ENCODE data around the gene CCL14. TPM values are rescaled to one million over a fixed set of nuclear protein-coding genes. Genes with fewer than 3 reads are reported as not detected.
A peak's percentile ranks its signal among the peaks of the same experiment; 100 is the strongest.

CCL14 gene
- total RNA-seq, 1 experiment from 2014 or later, result not detected

GRCh38 chr17:35981246-35981645, 5.3 kb downstream of the CCL14 start, which contains the start of gene CCL16:
TSS of gene CCL16 (minus strand) at chr17:35981497. CDS start at chr17:35981420, 77 bp downstream.
- no peak within 1 kb of the TSS for H3K27ac Mint-ChIP-seq (ENCODE audit: unreplicated experiment)
- TF ChIP-seq CTCF (IDR thresholded peaks at IDR 0.05; ENCODE audit: insufficient read depth in 1 of 2, low read depth in 1 of 2, low read length in 1 of 2, severe bottlenecking in 1 of 2, unreplicated experiment in 1 of 2), result no peak
- no peaks in the 10 kb centered on the region for H3K27me3 ChIP-seq (replicated peaks; ENCODE audit: control insufficient read depth, insufficient read depth, low read length)
- CTCF ChIA-PET, result interaction anchor here (0.6 to 1.8 kb wide), 4 partner anchors 11 to 168 kb away, joined by 3 to 15 read pairs (median 12); no protein-coding TSS in a partner anchor
- intact Hi-C loops (cut with micrococcal nuclease; ENCODE audit: unreplicated experiment), result no loop called here
- no peaks in the 10 kb centered on the region for H3K27me3 Mint-ChIP-seq (ENCODE audit: insufficient read depth, unreplicated experiment)
- DNase-seq, result no peak
- H3K9me3 Mint-ChIP-seq (ENCODE audit: unreplicated experiment), result no peaks in the 10 kb centered on the region
- POLR2A ChIA-PET, result no interaction called here
- H3K36me3 ChIP-seq (ENCODE audit: control insufficient read depth, insufficient read depth, low read length), result no peaks in the 10 kb centered on the region; the same call in 1 of the 2 replicates
- no peak within 1 kb of the TSS for H3K4me3 Mint-ChIP-seq (ENCODE audit: unreplicated experiment)
- H3K36me3 Mint-ChIP-seq (ENCODE audit: insufficient read depth, unreplicated experiment), result no peaks in the 10 kb centered on the region
- no peaks in the 10 kb centered on the region for H3K9me3 ChIP-seq
- peaks cover 24% of the 10 kb centered on the region for H3K4me1 ChIP-seq
- H3K4me1 Mint-ChIP-seq (ENCODE audit: low read depth, unreplicated experiment), result peaks cover 9% of the 10 kb centered on the region
- no TSS peak for BruUV-seq (replicated peaks)
- H3K4me3 ChIP-seq (ENCODE audit: low read depth, low read length), result no peak within 1 kb of the TSS

- Mint-ChIP-seq H3K4me1 (ENCODE audit: low read depth, unreplicated experiment) (peaks cover 19% of the 10 kb centered on the region), H3K9me3 (ENCODE audit: unreplicated experiment) (no peaks in the 10 kb centered on the region), H3K27me3 (ENCODE audit: insufficient read depth, unreplicated experiment) (no peaks in the 10 kb centered on the region), H3K27ac (ENCODE audit: unreplicated experiment) (peak overlapping the region; percentile 18), H3K36me3 (ENCODE audit: insufficient read depth, unreplicated experiment) (no peaks in the 10 kb centered on the region), H3K4me3 (ENCODE audit: unreplicated experiment) (no peak overlapping the region)
- intact Hi-C loops (cut with micrococcal nuclease; ENCODE audit: unreplicated experiment), result no loop called here
- BruUV-seq (replicated peaks), result no TSS peak
- Histone ChIP-seq H3K27me3 (replicated peaks; ENCODE audit: control insufficient read depth, insufficient read depth, low read length) (no peaks in the 10 kb centered on the region), H3K4me3 (ENCODE audit: low read depth, low read length) (no peak overlapping the region), H3K36me3 (ENCODE audit: control insufficient read depth, insufficient read depth, low read length) (no peaks in the 10 kb centered on the region; the same call in 1 of the 2 replicates), H3K4me1 (peaks cover 41% of the 10 kb centered on the region), H3K9me3 (no peaks in the 10 kb centered on the region)
- no peak for TF ChIP-seq CTCF (IDR thresholded peaks at IDR 0.05; ENCODE audit: insufficient read depth in 1 of 2, low read depth in 1 of 2, low read length in 1 of 2, severe bottlenecking in 1 of 2, unreplicated experiment in 1 of 2)
- DNase-seq, result no peak
- CTCF ChIA-PET, result interaction anchor here (0.7 to 1.1 kb wide), 2 partner anchors 23 to 94 kb away, joined by 3 read pairs; partner anchors contain the start of gene CCL15
- POLR2A ChIA-PET, result interaction anchor here (0.6 kb wide), 1 partner anchor 1668 kb away, joined by 3 read pairs; no protein-coding TSS in a partner anchor
Measured at GRCh38 chr17:35978346-35978745, 8.2 kb downstream of the CCL14 start.

GRCh38 chr17:35977509-35977908, 9.0 kb downstream of the CCL14 start:
- TF ChIP-seq CTCF (IDR thresholded peaks at IDR 0.05; ENCODE audit: insufficient read depth in 1 of 2, low read depth in 1 of 2, low read length in 1 of 2, severe bottlenecking in 1 of 2, unreplicated experiment in 1 of 2), result no peak
- Mint-ChIP-seq H3K27ac (ENCODE audit: unreplicated experiment) (no peak overlapping the region), H3K4me3 (ENCODE audit: unreplicated experiment) (no peak overlapping the region), H3K36me3 (ENCODE audit: insufficient read depth, unreplicated experiment) (no peaks in the 10 kb centered on the region), H3K4me1 (ENCODE audit: low read depth, unreplicated experiment) (peaks cover 27% of the 10 kb centered on the region), H3K9me3 (ENCODE audit: unreplicated experiment) (no peaks in the 10 kb centered on the region), H3K27me3 (ENCODE audit: insufficient read depth, unreplicated experiment) (no peaks in the 10 kb centered on the region)
- Histone ChIP-seq H3K9me3 (no peaks in the 10 kb centered on the region), H3K27me3 (replicated peaks; ENCODE audit: control insufficient read depth, insufficient read depth, low read length) (no peaks in the 10 kb centered on the region), H3K36me3 (ENCODE audit: control insufficient read depth, insufficient read depth, low read length) (no peaks in the 10 kb centered on the region; the same call in 1 of the 2 replicates), H3K4me3 (ENCODE audit: low read depth, low read length) (no peak overlapping the region), H3K4me1 (peaks cover 49% of the 10 kb centered on the region)
- DNase-seq, result no peak
- intact Hi-C loops (cut with micrococcal nuclease; ENCODE audit: unreplicated experiment), result no loop called here
- BruUV-seq (replicated peaks), result no TSS peak
- ChIA-PET CTCF (interaction anchor here (1.1 kb wide), 1 partner anchor 95 kb away, joined by 3 read pairs; no protein-coding TSS in a partner anchor), POLR2A (no interaction called here)

Measured in Caco-2 (cell line).